Measurements from ENCODE around the gene KCNK1. TPM values are rescaled to one million over a fixed set of nuclear protein-coding genes. Genes with fewer than 3 reads are reported as not detected.

KCNK1 gene
- polyA plus RNA-seq, 1 of the 3 experiments (the other 2 are of a cell fraction), result 10.6 TPM

DNA sequence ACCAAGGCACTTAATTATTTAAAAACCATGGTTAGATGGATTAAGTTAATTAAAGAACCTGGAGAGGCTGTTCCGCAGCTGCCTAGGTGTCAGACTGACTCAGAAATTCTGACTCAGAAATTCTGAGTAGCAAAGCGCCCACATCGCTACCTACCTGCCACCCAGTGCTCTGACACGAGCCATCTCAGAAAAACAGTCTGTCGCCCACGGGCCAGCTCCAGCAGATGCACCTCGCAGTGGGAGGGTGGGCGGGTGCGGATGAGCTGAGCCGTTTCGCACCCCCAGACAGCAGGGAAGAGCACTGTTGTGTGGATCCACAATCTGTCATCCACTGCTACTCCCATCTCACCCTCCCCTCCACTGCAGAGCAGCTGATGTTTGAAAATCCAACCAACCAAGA lies 13.5 kb downstream of the KCNK1 start:
- no peak overlapping the region for H2AFZ ChIP-seq (ENCODE audit: low read depth)
- 0 out of 2 replicates have a peak, but pooled peaks cover 4% of the 10 kb centered on the region for H4K20me1 ChIP-seq (ENCODE audit: insufficient read depth)
- no peak for TF ChIP-seq NRF1 (IDR thresholded peaks at IDR 0.05; ENCODE audit: low read depth, low read length)
- no peak for TF ChIP-seq ZBTB33 (IDR thresholded peaks at IDR 0.05; ENCODE audit: borderline replicate concordance, low read depth)
- TF ChIP-seq CHD2 (IDR thresholded peaks at IDR 0.05; ENCODE audit: low read length, partially characterized antibody), result no peak
- TF ChIP-seq IRF3 (IDR thresholded peaks at IDR 0.05; ENCODE audit: low read depth, low read length), result no peak
- TF ChIP-seq NFIC (IDR thresholded peaks at IDR 0.05; ENCODE audit: borderline replicate concordance), result no peak
- TF ChIP-seq TCF12 (IDR thresholded peaks at IDR 0.05), result no peak
- no peak overlapping the region for H3K4me2 ChIP-seq
- no peaks in the 10 kb centered on the region for H3K9me3 ChIP-seq
- H3K36me3 ChIP-seq (replicated peaks in 1 of 2; ENCODE audit: control insufficient read depth in 1 of 2, insufficient read depth in 2 of 2, low read length in 1 of 2), result peaks cover 0 to 3% of the 10 kb centered on the region in 2 experiments
- no peaks in the 10 kb centered on the region; the same call in 1 of the 2 replicates for H3K79me2 ChIP-seq (ENCODE audit: insufficient read depth)
- 99% methylated on average over 11 of the region's 11 CpGs for WGBS (ENCODE audit: low lambda C conversion rate)
- H3K9me2 ChIP-seq, result no peaks in the 10 kb centered on the region
- CTCF ChIA-PET, result interaction anchor here (1.0 kb wide), 1 partner anchor 15 kb away, joined by 4 read pairs; no protein-coding TSS in a partner anchor
- H3K4me1 ChIP-seq (ENCODE audit: control insufficient read depth in 1 of 2, insufficient read depth in 2 of 2, low read depth in 1 of 2, low read length in 1 of 2), result peaks cover 0 to 3% of the 10 kb centered on the region in 2 experiments; a peak in 1 of 4 replicates
- H3F3A ChIP-seq (replicated peaks; ENCODE audit: insufficient read depth), result no peaks in the 10 kb centered on the region
- H3K4me3 ChIP-seq (ENCODE audit: low read depth in 2 of 2, low read length in 1 of 2), result no peak overlapping the region
- no peak overlapping the region for H3K9ac ChIP-seq
- POLR2A ChIA-PET, result no interaction called here
- H3K27ac ChIP-seq (ENCODE audit: low read depth in 2 of 2, low read length in 1 of 2), result no peak overlapping the region
- H3K27me3 ChIP-seq (ENCODE audit: insufficient read depth), result no peaks in the 10 kb centered on the region
- no peak for DNase-seq

- no peaks in the 10 kb centered on the region; the same call in 1 of the 2 replicates for H3K79me2 ChIP-seq (ENCODE audit: insufficient read depth)
- no peak for TF ChIP-seq YY1 (IDR thresholded peaks at IDR 0.05; ENCODE audit: low read depth)
- TF ChIP-seq TEAD4 (IDR thresholded peaks at IDR 0.05; ENCODE audit: borderline replicate concordance, insufficient read depth), result no peak
- TF ChIP-seq GABPA (IDR thresholded peaks at IDR 0.05; ENCODE audit: low read depth), result no peak
- TF ChIP-seq NRF1 (IDR thresholded peaks at IDR 0.05; ENCODE audit: low read depth, low read length), result no peak
- no peak for TF ChIP-seq ELF1 (IDR thresholded peaks at IDR 0.05)
- no peak for TF ChIP-seq PBX3 (IDR thresholded peaks at IDR 0.05)
- TF ChIP-seq TCF12 (IDR thresholded peaks at IDR 0.05), result no peak
- TF ChIP-seq IRF3 (IDR thresholded peaks at IDR 0.05; ENCODE audit: low read depth, low read length), result no peak
- no peak for TF ChIP-seq MAX (IDR thresholded peaks at IDR 0.05; ENCODE audit: low read depth)
- TF ChIP-seq FOXJ3 (CRISPR knock-in tag; IDR thresholded peaks at IDR 0.05), result no peak
- TF ChIP-seq TAF1 (IDR thresholded peaks at IDR 0.05; ENCODE audit: borderline replicate concordance, low read depth, low read length), result no peak
- TF ChIP-seq GATA2 (CRISPR knock-in tag; IDR thresholded peaks at IDR 0.05), result no peak
- no peak for TF ChIP-seq RCOR1 (IDR thresholded peaks at IDR 0.05; ENCODE audit: low read length)
- peaks cover 0 to 3% of the 10 kb centered on the region in 2 experiments; a peak in 1 of 4 replicates for H3K4me1 ChIP-seq (ENCODE audit: control insufficient read depth in 1 of 2, insufficient read depth in 2 of 2, low read depth in 1 of 2, low read length in 1 of 2)
- no peak overlapping the region for H2AFZ ChIP-seq (ENCODE audit: low read depth)
- H3K9ac ChIP-seq, result no peak overlapping the region
- WGBS (ENCODE audit: low lambda C conversion rate), result 100% methylated on average over 4 of the region's 4 CpGs
- H3K4me2 ChIP-seq, result no peak overlapping the region
- no peaks in the 10 kb centered on the region for H3F3A ChIP-seq (replicated peaks; ENCODE audit: insufficient read depth)
- DNase-seq, result no peak
- H3K9me2 ChIP-seq, result no peaks in the 10 kb centered on the region
- no peaks in the 10 kb centered on the region for H3K9me3 ChIP-seq
- H4K20me1 ChIP-seq (ENCODE audit: insufficient read depth), result 0 out of 2 replicates have a peak, but pooled peaks cover 4% of the 10 kb centered on the region
- no peak overlapping the region for H3K27ac ChIP-seq (ENCODE audit: low read depth in 2 of 2, low read length in 1 of 2)
- ChIA-PET POLR2A (no interaction called here), CTCF (no interaction called here)
- peaks cover 0 to 3% of the 10 kb centered on the region in 2 experiments for H3K36me3 ChIP-seq (replicated peaks in 1 of 2; ENCODE audit: control insufficient read depth in 1 of 2, insufficient read depth in 2 of 2, low read length in 1 of 2)
- H3K4me3 ChIP-seq (ENCODE audit: low read depth in 2 of 2, low read length in 1 of 2), result no peak overlapping the region
- no peaks in the 10 kb centered on the region for H3K27me3 ChIP-seq (ENCODE audit: insufficient read depth)
Observed at GRCh38 chr1:233627823-233628222, 13.9 kb downstream of the KCNK1 start.
